ENCODE measurements around the gene ZEB1.

GRCh38 chr10:31396376-31396775 lies 77.4 kb downstream of the ZEB1 start:
- TF ChIP-seq, protein P1, sequence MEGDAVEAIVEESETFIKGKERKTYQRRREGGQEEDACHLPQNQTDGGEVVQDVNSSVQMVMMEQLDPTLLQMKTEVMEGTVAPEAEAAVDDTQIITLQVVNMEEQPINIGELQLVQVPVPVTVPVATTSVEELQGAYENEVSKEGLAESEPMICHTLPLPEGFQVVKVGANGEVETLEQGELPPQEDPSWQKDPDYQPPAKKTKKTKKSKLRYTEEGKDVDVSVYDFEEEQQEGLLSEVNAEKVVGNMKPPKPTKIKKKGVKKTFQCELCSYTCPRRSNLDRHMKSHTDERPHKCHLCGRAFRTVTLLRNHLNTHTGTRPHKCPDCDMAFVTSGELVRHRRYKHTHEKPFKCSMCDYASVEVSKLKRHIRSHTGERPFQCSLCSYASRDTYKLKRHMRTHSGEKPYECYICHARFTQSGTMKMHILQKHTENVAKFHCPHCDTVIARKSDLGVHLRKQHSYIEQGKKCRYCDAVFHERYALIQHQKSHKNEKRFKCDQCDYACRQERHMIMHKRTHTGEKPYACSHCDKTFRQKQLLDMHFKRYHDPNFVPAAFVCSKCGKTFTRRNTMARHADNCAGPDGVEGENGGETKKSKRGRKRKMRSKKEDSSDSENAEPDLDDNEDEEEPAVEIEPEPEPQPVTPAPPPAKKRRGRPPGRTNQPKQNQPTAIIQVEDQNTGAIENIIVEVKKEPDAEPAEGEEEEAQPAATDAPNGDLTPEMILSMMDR (conservative IDR thresholded peaks at IDR 0.05 in 1 of 2, IDR thresholded peaks at IDR 0.05 in 1 of 2; ENCODE audit: extremely low read depth in 1 of 2, insufficient read depth in 1 of 2, low read depth in 1 of 2, low read length in 2 of 2): no peak
- TF ChIP-seq EZH2 (IDR thresholded peaks at IDR 0.05; ENCODE audit: borderline replicate concordance, low read length): no peak

Measured in mammary epithelial cell (primary cell).